HG03280 (cell line): ENCODE data around the gene MMP3.
"Not testable (repeated sequence)": the region's sequence is repeated elsewhere in the genome, so short reads cannot be mapped to it uniquely, and the experiment has no call there.

ENCODE experiments used
- ATAC-seq: cut with Tn5 transposase; IDR thresholded peaks from one replicate; pipeline ENCODE4 v1.9.1; 2021; ENCODE audit warnings: mild to moderate bottlenecking, moderate library complexity; ENCODE audit not compliant: unreplicated experiment

The MMP3 gene

GRCh38 chr11:102843489-102843888 is at the start of gene MMP3:
MMP3 (minus strand) TSS chr11:102843609; CDS start chr11:102843546, 63 bp downstream.
- no peak for ATAC-seq

- ATAC-seq, result no peak
Observed at GRCh38 chr11:102891736-102892135, 48.3 kb upstream of the MMP3 start.

- ATAC-seq, result no peak
Observed at GRCh38 chr11:102886999-102887398, 43.6 kb upstream of the MMP3 start.

GRCh38 chr11:102883141-102883540 is 39.7 kb upstream of the MMP3 start:
- no peak for ATAC-seq

- ATAC-seq, result peak; percentile 56
Observed at GRCh38 chr11:102882389-102883024, 39.1 kb upstream of the MMP3 start.

- no peak for ATAC-seq
Observed at GRCh38 chr11:102879801-102880200, 36.4 kb upstream of the MMP3 start.

- no peak for ATAC-seq
Observed at GRCh38 chr11:102878595-102878994, 35.2 kb upstream of the MMP3 start.

- no peak for ATAC-seq
Observed at GRCh38 chr11:102874852-102875251, 31.4 kb upstream of the MMP3 start, which contains the start of gene MMP12. MMP12 (minus strand) TSS chr11:102874982; CDS start chr11:102874937, 45 bp downstream.

- ATAC-seq, result not testable (repeated sequence)
Observed at GRCh38 chr11:102869354-102869964, 26.1 kb upstream of the MMP3 start.

GRCh38 chr11:102868339-102868738 is 24.9 kb upstream of the MMP3 start:
- ATAC-seq, result no peak

- ATAC-seq, result no peak
Observed at GRCh38 chr11:102864724-102865123, 21.3 kb upstream of the MMP3 start.

- no peak for ATAC-seq
Observed at GRCh38 chr11:102853956-102854355, 10.5 kb upstream of the MMP3 start.

- no peak for ATAC-seq
Observed at GRCh38 chr11:102853055-102853454, 9.6 kb upstream of the MMP3 start.

- no peak for ATAC-seq
Observed at GRCh38 chr11:102850973-102851745, 7.8 kb upstream of the MMP3 start.

- ATAC-seq, result no peak
Observed at GRCh38 chr11:102849311-102849710, 5.9 kb upstream of the MMP3 start.

- ATAC-seq, result no peak
Observed at GRCh38 chr11:102846292-102846691, 2.9 kb upstream of the MMP3 start.

GRCh38 chr11:102842930-102843329 is 479 bp downstream of the MMP3 start:
- ATAC-seq, result no peak

GRCh38 chr11:102840018-102840417 is 3.4 kb downstream of the MMP3 start:
- ATAC-seq, result no peak

- no peak for ATAC-seq
Observed at GRCh38 chr11:102837646-102838045, 5.8 kb downstream of the MMP3 start.

- ATAC-seq, result no peak
Observed at GRCh38 chr11:102837156-102837555, 6.3 kb downstream of the MMP3 start.

GRCh38 chr11:102836290-102836875 is 7.0 kb downstream of the MMP3 start:
- no peak for ATAC-seq
